GM23338 (cell line): ENCODE data around the gene GPX1.

ENCODE experiments used
- CTCF ChIP-seq, 2 experiments: fragments of 200-600 bp in 1 of 2; sonication (generic) in 1 of 2; conservative IDR thresholded peaks; 2 replicates each; pipeline versions ENCODE4 v1.5.1 to v1.6.1; 2016 to 2017; ENCODE audit warnings: antibody characterized with exemption in 2 of 2, low read depth in 2 of 2, mild to moderate bottlenecking in 2 of 2, moderate library complexity in 1 of 2
- EZH2 ChIP-seq: fragments of 200-600 bp; sonication (generic); IDR thresholded peaks from one replicate; pipeline ENCODE4 v1.8.0; 2017; ENCODE audit warnings: antibody characterized with exemption, mild to moderate bottlenecking, low read depth; ENCODE audit not compliant: unreplicated experiment
- EZH2phosphoT487 ChIP-seq: fragments of 200-600 bp; sonication (generic); IDR thresholded peaks from one replicate; pipeline ENCODE4 v1.8.1; 2018; ENCODE audit warnings: antibody characterized with exemption; ENCODE audit not compliant: unreplicated experiment
- POLR2AphosphoS5 ChIP-seq: IDR thresholded peaks from 2 replicates; pipeline ENCODE4 v1.6.1; 2016; ENCODE audit warnings: antibody characterized with exemption, low read depth
- ZNF114 ChIP-seq: fragments of 250-450 bp; sonication (Bioruptor Pico); IDR thresholded peaks from 2 replicates; pipeline ENCODE4 v1.5.0; 2020; ENCODE audit warnings: mild to moderate bottlenecking, moderate library complexity
- ZNF462 ChIP-seq: fragments of 250-450 bp; sonication (Bioruptor Pico); IDR thresholded peaks from 2 replicates; pipeline ENCODE4 v1.5.0; 2020; ENCODE audit warnings: mild to moderate bottlenecking, moderate library complexity

GRCh38 chr3:49383387-49383786 is 25.2 kb upstream of the GPX1 start:
- TF ChIP-seq EZH2phosphoT487 (no peak), CTCF (conservative IDR thresholded peaks at IDR 0.05; ENCODE audit: low read depth in 2 of 2) (no peak), POLR2AphosphoS5 (no peak), EZH2 (no peak), ZNF462 (no peak), ZNF114 (no peak)
